GM18520 (cell line): Measurements from ENCODE around the gene APBB1.

Experiments
- ATAC-seq: cut with Tn5 transposase; IDR thresholded peaks from one replicate; pipeline ENCODE4 v1.9.1; 2021; ENCODE audit not compliant: unreplicated experiment

Gene APBB1

DNA sequence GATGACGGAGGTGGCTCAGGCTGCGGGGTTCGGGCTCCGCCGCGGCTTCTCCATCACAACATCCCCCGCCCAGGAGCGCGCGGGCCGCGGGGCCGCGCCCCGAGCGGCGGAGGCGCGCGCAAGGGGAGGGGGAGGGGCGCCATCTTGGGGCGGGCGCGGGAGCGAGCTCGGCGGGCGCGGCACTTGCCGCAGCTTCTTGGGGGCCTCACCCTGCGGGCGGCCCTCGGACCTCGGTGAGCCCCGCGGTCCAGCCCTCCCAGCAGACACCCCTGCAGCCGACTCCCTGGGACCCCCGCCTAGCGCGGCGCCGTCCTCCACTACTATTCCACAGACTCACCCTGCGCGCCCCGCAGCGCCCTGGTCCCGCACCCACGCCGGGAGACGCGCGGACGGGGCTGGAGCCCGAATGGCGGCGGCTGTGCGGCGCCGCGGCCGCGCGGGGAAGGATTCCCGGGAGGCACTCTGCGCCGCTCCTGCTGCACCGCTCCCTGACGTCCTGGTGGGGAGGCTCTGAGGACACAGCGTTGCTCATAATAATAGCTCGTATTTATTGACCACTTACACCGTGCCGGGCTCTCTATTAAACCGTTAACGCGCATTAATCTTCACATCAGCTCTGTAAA, at the start of gene APBB1:
Gene APBB1 (minus strand): TSS at position 86 of the 623 bp plus-strand sequence. CDS start 7,747 bp downstream, outside the sequence.
- no peak for ATAC-seq

DNA sequence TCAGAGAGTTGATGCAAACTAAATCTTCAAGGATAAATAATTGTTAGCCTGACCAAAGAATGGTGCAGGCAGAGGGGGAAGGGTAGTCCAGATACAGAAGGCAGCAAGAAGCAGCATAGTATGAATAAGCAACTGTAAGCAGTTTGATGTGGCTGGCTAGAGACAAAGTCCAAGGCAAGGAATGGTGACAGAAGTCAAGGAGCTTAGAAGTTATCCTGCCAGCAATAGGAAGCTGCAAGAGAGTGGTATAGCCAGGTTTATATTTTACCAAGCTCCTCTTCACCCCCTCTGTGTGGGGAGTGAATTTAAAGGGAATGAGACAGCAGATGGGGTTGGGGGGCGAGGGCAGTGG, 40.2 kb upstream of the APBB1 start:
- ATAC-seq: no peak

DNA sequence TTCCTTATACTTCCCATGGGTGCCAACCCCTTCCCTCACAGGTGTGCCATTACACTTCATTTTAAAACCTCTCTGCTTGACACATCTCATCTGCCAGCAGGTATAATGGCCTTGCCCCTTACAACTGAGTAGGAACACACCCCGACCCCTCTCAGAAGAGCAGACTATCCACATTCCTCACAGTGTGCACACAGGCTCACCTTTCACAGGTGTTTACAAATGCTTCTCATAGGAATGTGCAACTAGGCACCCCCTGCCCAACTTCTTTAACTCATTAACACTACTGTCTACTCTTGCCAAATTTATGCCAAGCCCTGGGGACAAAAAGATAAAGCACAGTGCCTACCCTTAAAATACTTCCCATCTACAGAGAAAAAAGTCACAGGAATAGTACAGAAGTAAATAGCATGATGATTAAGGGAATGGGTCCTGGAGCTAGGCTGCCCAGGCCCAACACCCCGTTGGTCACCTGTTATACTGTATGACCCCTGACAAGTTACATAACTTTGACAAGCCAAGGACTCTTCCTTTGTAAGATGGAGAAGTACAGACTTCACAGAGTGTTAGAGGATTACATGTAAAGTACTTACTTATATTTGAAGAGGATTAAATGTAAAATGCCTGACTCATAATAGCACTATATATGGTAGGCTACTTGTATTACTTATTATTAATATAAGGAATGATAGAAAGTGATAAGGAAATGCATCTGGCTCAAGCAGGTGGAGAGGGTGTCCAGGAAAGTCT, 39.6 kb upstream of the APBB1 start:
- ATAC-seq: no peak

DNA sequence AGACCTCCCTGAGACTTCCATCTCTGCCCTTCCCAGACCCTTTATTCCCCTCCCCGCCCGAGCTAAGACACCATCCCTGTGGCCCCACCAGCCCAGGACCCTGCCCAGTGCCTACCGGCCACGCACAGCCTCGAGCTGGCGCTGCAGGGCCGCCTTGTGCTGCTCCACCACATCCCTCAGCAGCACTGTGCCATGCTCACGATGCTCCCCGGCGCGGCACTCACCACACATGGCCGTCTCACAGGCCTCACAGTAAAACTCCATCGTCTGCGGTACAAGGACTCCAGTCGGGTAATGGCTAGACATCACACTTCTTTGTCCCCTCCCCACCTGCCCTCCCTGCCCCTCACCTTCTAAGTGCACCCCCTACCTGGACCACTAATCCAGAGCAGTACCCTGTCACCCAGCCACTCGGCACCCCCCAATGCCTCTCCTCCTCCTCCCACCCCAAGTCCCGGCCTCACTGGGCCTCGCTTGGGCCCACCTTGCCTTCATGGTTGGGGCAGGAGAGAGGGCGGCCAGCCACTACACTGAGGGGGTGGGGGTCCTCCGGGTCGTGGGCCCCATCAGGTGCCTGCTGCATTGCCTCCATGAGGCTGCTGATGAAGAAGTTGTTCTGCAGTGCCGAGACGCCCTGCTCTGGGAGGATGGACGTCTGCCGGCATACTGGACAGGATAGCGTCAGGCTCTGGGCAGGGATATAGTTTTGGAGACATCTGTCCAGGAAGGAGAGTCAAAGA, 38.9 kb upstream of the APBB1 start:
- no peak for ATAC-seq

DNA sequence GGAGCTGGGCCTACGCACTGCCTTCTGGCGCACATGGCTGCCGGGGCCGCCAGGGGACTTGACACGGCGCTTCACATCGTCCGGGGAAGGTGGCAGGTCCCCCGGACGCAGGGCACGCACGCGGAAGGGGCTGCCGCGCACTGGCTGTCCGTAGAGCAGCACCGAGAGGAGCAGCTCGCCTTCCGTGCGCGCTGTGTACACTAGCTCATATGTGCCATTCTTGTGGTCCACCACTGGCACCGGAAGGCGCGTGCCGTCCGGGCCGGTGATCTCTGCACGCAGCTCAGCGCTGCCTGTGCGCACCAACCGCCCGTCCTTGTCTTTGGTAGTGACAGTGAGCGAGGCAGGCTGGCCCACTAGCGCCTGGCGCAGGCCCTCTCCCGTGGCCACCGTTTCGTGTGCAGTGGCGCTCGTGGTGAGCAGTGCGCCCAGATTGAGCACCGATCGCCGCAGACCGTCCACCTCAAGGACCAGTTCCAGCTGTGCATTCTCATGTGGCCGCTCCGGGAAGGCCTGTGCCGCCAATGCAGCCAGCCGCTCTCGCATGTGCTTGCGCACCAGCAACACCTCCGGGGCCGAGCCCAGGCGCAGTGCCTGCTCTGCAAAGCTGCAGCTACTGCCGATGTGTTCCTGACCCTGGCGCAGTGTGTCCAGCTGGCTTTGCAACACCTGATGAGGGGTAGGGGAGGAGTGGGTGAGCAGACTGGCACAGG, 37.6 kb upstream of the APBB1 start:
- ATAC-seq: no peak

DNA sequence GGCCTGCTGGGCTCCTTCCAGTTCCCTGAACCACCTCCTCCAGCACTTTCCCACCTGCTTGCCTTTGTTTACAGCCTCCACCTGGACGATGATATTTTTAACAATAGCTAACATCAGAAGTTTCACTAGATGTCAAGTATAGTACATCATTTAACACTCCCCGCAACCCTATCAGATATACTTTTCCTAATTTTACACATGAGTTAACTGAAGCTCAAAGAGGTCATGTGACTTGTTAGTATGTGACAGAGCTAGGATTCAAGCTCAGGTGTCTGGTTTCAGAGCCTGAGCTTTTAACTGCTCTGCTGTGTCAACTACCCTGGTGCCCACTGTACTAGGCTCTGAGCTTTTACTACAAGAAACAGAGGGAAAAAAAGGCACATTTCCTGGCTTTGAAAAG, 36.2 kb upstream of the APBB1 start:
- no peak for ATAC-seq

DNA sequence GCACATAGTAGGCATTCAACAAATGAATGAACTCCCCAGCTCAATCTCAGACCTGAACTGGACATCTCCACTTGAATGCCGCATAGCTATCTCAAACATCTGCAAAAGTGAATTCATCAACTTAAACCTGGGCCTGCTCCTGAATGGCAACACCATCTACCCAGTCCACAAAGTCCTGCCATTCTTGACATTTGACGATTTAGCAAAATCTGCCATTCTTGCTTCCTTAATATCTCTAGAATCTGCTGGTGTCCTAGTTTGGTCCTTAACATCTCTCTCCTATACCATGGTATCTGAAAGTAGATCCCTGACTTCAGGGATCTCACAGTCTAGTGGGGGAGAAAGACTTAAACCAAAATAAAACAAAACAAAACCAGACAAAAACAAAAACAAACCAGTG, 34.3 kb upstream of the APBB1 start:
- ATAC-seq: no peak

DNA sequence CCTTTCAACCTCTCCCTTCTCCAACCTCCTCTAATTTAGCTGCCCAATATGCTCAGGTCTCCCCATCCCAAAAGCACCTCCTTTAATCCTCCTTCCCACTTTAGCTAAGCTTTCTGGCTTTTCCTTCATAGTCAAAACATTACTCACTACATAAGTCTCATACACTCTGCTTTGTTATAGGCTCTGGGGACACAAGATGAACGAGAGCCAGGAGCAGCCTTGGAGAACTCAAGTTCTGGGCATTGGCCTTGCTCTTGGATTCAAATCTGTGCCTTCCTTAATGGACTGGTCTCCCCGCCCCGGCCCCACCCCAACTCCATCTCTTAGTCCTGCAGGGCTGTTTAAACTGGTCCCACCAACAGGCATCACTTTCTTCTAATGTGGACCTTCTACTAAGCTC, 33.3 kb upstream of the APBB1 start:
- ATAC-seq: no peak

DNA sequence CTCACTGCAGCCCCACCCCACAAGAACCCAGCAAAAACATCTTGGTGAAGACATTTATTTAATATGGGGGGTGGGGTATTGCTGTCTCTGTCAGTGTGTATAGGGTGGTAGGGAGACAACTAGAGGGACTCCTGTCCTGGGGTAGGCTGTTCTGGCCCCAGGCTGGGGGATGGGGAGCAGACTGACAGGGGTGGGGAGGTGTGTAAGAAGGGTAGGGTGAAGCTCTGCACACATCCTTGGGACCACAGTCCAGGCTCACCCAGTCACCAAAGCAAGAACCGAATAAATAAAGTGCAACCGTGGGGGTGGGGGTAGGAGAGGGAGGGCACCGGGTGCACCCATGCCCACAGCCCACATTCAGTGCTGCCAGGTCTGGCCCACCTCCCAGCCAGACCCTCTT, 29.7 kb upstream of the APBB1 start:
- ATAC-seq: no peak

DNA sequence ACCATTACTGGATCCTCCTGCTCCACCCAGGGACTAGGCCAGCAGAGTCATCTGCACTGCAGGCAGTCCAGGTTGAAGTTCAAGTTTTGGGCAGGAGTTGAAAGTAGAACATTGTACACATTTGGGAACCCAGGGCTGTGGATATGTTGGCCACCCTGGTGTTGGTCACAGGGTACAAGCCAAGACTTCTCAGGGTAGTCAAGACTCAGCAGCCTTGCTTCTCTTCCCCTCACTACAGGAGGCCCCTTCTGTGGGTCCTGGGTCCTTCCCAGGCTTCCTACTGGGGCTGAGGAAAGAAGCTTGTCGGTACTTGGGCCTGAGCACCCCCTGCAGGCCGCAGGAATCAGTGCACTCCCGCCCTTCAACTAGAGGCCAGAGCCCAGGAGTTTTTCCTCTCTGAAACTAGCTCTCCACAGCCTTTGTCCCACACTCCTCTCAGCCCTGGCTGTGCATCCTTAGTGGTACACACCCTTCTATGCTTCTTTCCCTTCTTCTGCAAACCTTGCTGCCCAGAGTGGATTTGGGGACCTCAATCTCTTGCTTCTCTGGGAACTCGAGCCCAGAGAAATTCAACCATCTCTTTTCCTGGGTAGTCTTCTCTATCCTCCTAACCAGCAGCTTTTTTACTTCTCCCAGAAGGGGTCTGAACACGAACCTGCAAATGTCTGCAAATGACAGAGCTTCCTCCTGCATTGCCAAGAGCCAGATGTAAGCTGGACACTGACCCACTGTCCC, 24.5 kb upstream of the APBB1 start:
- ATAC-seq: no peak

DNA sequence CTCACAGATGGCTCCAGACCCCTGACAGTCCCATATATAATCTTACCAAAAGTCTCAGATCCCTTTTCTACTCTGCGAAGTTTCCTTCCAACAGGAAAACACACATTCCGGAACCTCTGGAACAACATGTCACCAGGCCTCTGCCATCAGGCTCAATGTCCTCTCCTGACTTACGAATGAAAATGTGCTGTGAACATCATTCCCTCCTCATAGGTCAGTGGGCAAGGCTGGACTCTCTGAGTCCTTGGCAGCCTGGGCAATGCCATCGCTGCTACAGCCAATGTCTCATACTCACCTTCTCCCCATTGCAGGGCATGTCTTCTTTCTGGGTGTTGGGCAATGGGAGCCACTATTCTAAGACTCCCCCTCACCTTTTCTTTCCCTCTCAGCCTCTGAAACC, 23.5 kb upstream of the APBB1 start:
- ATAC-seq: no peak

DNA sequence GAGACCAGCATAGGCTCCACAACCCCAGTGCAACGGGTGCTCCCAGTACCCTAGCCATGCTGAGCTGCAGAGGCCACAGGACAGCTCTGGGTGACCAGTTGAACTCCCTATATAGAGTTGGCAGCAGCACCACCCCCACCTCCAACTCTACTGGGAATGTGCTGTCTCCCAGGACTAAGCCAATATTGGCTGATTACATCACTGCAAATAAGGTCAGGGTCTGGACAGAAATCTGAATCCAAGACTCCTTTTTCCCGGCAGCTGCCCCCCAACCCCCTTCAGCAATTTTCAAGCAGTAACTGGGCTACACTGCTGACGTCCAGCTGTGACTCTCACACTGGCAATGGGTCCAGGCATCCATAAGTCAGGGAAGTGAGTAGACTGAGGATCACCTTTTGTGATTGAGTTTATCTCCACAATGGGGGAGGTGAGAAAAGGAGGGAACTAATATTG, 22.0 kb upstream of the APBB1 start, which contains the start of gene HPX:
Gene HPX (minus strand): TSS at position 82 of the 453 bp plus-strand sequence. CDS start 24 bp downstream, at position 58.
- no peak for ATAC-seq

DNA sequence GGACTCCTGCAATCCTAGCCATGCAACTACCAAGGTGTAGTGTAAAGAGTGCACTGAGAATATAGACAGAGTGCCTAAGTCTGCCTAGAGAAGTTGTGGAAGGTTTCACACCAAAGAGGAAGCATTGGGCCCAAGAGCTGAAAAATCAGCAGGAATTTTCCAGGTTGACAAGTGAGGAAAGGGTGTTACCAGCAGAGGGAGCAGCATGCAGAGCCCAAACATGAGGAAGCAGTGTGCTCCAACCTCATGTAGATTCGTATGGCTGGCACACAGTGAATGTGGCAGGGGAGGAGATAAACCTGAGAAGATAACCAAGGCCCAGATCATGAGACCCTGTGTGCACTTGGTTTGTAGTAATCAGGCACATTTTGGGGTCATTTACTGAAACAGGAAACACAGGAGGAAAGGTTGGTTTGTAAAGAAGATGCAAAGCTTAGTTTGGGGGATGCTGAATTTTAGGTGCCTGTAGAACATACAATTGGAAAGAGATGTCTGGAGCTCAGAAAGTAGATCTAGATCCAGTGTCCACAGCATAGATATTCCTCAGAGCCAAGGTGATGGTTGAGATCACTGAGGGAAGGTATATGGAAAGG, 20.2 kb upstream of the APBB1 start:
- no peak for ATAC-seq

DNA sequence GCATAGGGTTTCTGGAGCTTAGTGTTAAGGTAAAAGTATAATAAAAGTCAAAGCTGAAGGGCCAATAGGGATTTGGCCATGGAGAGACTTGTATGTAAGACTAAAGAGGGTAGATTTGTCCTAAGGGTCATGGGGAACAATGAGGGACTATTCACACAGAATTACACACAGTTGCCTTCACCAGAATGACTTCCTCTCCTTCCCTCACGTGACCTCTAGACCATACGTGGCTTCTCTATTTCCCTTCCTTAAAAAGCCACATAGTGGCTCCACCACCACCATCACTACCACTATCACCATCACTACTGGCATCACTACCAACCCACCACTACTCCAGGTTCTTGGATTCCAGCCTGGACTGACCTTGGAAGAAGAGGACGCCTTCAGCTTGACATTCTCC, 19.1 kb upstream of the APBB1 start:
- ATAC-seq: no peak

DNA sequence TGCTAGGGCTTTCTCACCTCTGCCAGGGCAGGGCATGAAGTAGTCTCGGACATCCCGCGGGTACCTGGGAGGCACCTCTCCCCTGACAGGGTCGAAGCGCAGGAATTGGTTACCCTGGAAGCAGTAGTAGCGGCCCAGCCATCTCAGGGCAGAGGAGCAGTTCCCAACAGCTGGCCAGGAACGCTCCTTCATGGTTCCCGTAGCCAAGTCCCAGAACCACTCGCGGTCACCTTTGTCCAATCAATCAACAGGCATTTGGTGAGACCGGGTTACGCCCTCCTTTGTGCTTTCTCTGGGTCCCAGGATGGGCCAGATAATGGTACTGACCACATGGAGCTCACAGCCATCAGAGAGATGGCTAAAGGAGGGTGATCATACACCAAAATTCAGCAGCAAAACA, 18.5 kb upstream of the APBB1 start:
- ATAC-seq: no peak

DNA sequence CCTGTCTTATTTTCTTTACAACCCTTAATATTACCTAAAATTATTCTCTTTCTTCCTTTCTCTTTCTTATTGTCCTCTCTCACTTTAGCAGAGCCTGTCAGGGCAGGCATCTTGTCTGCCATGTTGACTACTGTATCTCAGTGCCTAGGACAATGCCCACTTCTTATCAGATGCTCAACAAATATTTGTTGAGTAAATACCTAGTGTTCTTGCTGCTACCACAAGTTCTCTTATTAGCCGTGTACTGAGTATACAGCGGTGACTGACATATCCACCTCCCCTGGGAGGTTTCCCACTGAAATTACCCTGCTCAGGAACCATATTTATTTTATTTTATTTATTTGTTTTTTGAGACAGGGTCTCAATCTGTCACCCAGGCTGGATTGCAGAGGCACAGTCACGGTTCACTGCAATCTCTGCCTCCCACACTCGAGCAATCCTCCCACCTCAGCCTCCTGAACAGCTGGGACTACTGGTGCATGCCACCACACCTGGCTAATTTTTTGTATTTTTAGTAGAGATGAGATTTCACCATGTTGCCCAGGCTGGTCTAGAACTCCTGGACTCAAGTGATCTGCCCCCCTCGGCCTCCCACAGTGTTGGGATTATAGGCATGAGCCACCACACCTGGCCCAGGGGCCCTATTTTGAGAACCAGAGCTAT, 15.2 kb upstream of the APBB1 start:
- no peak for ATAC-seq

DNA sequence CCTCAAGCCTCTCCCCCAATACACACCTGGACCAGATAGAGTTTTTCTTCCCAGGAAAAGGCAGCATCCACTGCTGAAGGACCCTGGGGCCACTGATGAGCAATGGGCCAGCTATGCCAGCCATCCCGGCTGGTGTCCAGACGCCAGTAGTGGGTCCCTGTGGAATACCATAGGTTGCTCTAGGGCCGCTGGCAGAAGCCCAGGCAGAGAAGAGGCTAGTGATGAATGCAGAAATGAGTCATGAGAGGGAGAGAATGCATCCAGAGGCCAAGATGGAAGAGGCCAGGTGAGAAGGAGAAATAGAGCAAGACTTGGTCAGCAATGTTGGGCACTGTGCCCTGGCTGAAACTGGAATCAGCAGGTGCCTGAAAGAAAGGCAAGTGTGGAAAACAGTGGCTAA, 13.0 kb upstream of the APBB1 start:
- no peak for ATAC-seq

DNA sequence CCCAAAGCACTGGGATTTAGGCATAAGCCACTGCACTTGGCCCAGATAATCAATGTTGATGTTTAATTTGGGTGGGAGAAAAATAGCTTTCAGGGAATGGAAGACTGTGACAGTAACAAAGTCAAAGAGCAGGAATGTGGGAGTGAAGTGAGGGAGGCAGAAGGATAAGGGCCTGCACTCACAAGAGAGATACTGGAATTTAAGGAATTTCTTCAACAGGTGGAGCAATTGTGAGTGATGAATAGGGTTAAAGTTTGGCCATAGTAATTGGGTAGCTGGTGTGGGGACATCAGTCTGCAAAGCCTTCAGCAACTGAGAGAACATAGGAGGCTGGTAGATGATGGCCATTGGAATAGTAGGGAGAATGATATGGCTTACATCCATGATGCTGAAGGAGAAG, 8.6 kb upstream of the APBB1 start:
- no peak for ATAC-seq

DNA sequence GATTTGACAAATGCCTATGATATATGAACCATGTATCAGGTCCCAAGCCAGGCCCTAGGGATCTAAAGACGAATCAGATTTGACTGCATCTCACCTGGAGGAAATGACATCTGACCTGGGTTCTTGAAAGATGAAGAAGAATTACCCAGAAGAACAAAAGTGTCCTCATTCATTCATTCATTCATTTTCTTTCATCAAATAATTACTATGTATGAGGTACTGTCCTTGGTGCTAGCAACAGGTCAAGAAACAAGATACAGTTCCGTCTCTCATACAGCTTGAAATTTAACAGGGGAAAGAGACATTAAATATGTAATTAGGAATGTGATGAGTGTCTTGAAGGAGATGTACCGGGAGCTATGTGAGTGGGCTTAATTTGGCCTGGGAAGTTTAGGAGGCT, 1.8 kb upstream of the APBB1 start:
- ATAC-seq: no peak

DNA sequence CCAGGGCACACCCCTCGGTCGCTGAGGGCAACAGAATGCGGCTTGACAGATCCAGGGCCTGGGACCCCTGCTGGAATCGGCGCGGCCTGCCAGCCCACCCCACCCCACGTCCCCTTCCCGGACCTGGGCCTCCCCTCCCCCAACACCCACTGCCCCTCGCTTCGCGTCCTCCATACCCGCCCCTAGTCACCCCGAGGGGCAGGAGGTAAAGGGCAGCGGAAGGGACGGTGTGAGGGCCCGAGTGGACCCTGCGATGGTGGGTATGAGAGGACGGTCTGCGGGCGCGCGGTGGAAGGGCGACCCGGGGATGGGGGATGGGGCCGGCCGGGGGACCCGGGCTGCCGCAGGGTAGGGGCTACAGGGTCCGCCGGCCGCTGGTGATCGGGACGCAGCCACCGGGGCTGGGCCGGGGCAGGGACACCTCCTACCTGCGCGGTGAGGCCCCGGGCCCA, 311 bp downstream of the APBB1 start:
- ATAC-seq: no peak
